Kidney (tissue), 14 donors: Measurements from ENCODE around the gene FGF6. TPM values are rescaled to one million over a fixed set of nuclear protein-coding genes. Genes with fewer than 3 reads are reported as not detected.

Experiments used
- DNase-seq, 5 donors: peaks; one replicate each; pipeline ENCODE4 v3.0.0-alpha.2; 2013 to 2020
- FAIRE-seq: peaks from 2 replicates; lab custom pipeline; 2012; peaks lifted over from hg19 to GRCh38; lab: Jason Lieb, UNC
- H3K27ac ChIP-seq, 2 donors: one replicate each; pipeline ENCODE4 v1.7.0; 2013; ENCODE audit warnings: low read depth in 2 of 2, low read length in 2 of 2, inconsistent platforms in 1 of 2
- H3K27me3 ChIP-seq: one replicate; pipeline ENCODE4 v1.7.1; 2013; ENCODE audit warnings: low read length, inconsistent platforms; ENCODE audit not compliant: control insufficient read depth, insufficient read depth
- H3K36me3 ChIP-seq, 3 donors: one replicate each; pipeline versions ENCODE4 v1.7.0 to v1.7.1; 2013; ENCODE audit warnings: low read length in 3 of 3, control low read depth in 1 of 3, inconsistent platforms in 1 of 3; ENCODE audit not compliant: insufficient read depth in 3 of 3, control insufficient read depth in 2 of 3
- H3K4me1 ChIP-seq, 3 donors: one replicate each; pipeline versions ENCODE4 v1.7.0 to v1.7.1; 2013; ENCODE audit warnings: low read length in 3 of 3, inconsistent platforms in 1 of 3, low read depth in 1 of 3; ENCODE audit not compliant: control insufficient read depth in 2 of 3, insufficient read depth in 2 of 3
- H3K4me3 ChIP-seq, 3 donors: one replicate each; pipeline versions ENCODE4 v1.7.0 to v1.8.1; 2013; ENCODE audit warnings: low read length in 3 of 3, control low read depth in 1 of 3, inconsistent platforms in 1 of 3
- H3K9ac ChIP-seq, 3 donors: one replicate each; pipeline versions ENCODE4 v1.7.0 to v1.7.1; 2013; ENCODE audit warnings: low read length in 3 of 3, control low read depth in 1 of 3, inconsistent platforms in 1 of 3
- H3K9me3 ChIP-seq, 3 donors: one replicate each; pipeline versions ENCODE4 v1.7.0 to v1.7.1; 2013; ENCODE audit warnings: low read length in 3 of 3, control low read depth in 1 of 3, inconsistent platforms in 1 of 3; ENCODE audit not compliant: control insufficient read depth in 2 of 3, insufficient read depth in 1 of 3
- CTCF ChIP-seq: IDR thresholded peaks from 3 replicates; pipeline ENCODE4 v1.5.1; 2012; ENCODE audit warnings: mild to moderate bottlenecking, moderate library complexity, borderline replicate concordance; ENCODE audit not compliant: insufficient read depth; ENCODE audit errors: extremely low read depth
- intact Hi-C: fragments of 100-400 bp; cut with DNase I; formaldehyde crosslinking; loops from one replicate; pipeline ENCODE4 v1.11.1; 2022
- polyA plus RNA-seq: library from polyadenylated mRNA; stranded (reverse); fragments of 350-450 nt; fragmentation: Illumina TruSeq; extraction: RNeasy Lipid Tissue Mini Kit (QIAGEN cat#74804); gene quantifications from one replicate; pipeline ENCODE4 v1.2.3, GENCODE V29; 2014; ENCODE audit warnings: low read depth, low replicate concordance; ENCODE audit not compliant: insufficient read depth
- total RNA-seq: library from RNA; stranded (reverse); fragmentation: NEBNext Ultra II Directional; extraction: Animal tissue kit (Norgen Biotek cat#: 25700); gene quantifications from one replicate; pipeline ENCODE4 v1.2.1, GENCODE V29; 2021
- donor health status: control.
- donor health status: control.
- donor health status: control.
- donor health status: control.
- donor health status: control.
- donor health status: DM: yes; HTN: yes; CAD: no.
- donor health status: Normal renal cell carcinoma (clear cell type).

Gene FGF6
- total and polyA plus RNA-seq, 2 donors from 2014 or later, result not detected

GRCh38 chr12:4423528-4424195 lies 22.0 kb downstream of the FGF6 start:
- Histone ChIP-seq H3K27me3 (no peaks in the 10 kb centered on the region), H3K9ac (no peak overlapping the region), H3K9me3 (no peaks in the 10 kb centered on the region), H3K4me3 (no peak overlapping the region), H3K27ac (no peak overlapping the region), H3K4me1 (no peaks in the 10 kb centered on the region), H3K36me3 (no peaks in the 10 kb centered on the region)
- intact Hi-C loops, result no loop called here
- DNase-seq, result no peak
- no peak for FAIRE-seq
- no peak for TF ChIP-seq CTCF

- no peak overlapping the region for H3K27ac ChIP-seq
- H3K9me3 ChIP-seq, result no peaks in the 10 kb centered on the region
- H3K27me3 ChIP-seq, result no peaks in the 10 kb centered on the region
- no peaks in the 10 kb centered on the region for H3K36me3 ChIP-seq
- no peak for TF ChIP-seq CTCF
- H3K9ac ChIP-seq, result no peak overlapping the region
- intact Hi-C loops, result no loop called here
- H3K4me1 ChIP-seq, result no peaks in the 10 kb centered on the region
- no peak for DNase-seq
- no peak overlapping the region for H3K4me3 ChIP-seq
- FAIRE-seq, result no peak
These were observed 22.6 kb downstream of the FGF6 start for GRCh38 chr12:4422985-4423384.

GRCh38 chr12:4421590-4422031 lies 24.0 kb downstream of the FGF6 start:
- DNase-seq, result peak in 2 of 5 donors; percentile 48 to 63
- H3K27ac ChIP-seq, result no peak overlapping the region
- H3K4me1 ChIP-seq, result no peaks in the 10 kb centered on the region
- FAIRE-seq, result no peak
- H3K4me3 ChIP-seq, result no peak overlapping the region
- H3K27me3 ChIP-seq, result no peaks in the 10 kb centered on the region
- no peaks in the 10 kb centered on the region for H3K36me3 ChIP-seq
- intact Hi-C loops, result no loop called here
- no peak overlapping the region for H3K9ac ChIP-seq
- TF ChIP-seq CTCF, result peak; percentile 43
- no peaks in the 10 kb centered on the region for H3K9me3 ChIP-seq
